Fibroblast of lung (primary cell): Measurements from ENCODE around the gene PHOSPHO2. TPM values are rescaled to one million over a fixed set of nuclear protein-coding genes. Genes with fewer than 3 reads are reported as not detected.
A peak's percentile ranks its signal among the peaks of the same experiment; 100 is the strongest.

Source experiments
- DNase-seq, 2 donors: peaks; one replicate each; pipeline versions ENCODE4 v3.0.0 to v3.0.0-alpha.2; 2010; ENCODE audit warnings: low read depth in 2 of 2
- H2AFZ ChIP-seq: 2 replicates; pipeline ENCODE4 v1.5.1; 2012; ENCODE audit warnings: low read length, control low read depth, inconsistent platforms
- H3K27ac ChIP-seq: 2 replicates; pipeline ENCODE4 v1.5.1; 2011; ENCODE audit warnings: low read length, control low read depth; ENCODE audit not compliant: insufficient read depth
- H3K27me3 ChIP-seq: 2 replicates; pipeline ENCODE4 v1.5.1; 2011; ENCODE audit warnings: mild to moderate bottlenecking, low read length; ENCODE audit not compliant: control insufficient read depth, insufficient read depth
- H3K36me3 ChIP-seq: 2 replicates; pipeline ENCODE4 v1.5.1; 2011; ENCODE audit warnings: low read length; ENCODE audit not compliant: control insufficient read depth, insufficient read depth
- H3K4me1 ChIP-seq: 2 replicates; pipeline ENCODE4 v1.5.1; 2011; ENCODE audit warnings: low read length; ENCODE audit not compliant: control insufficient read depth, insufficient read depth; ENCODE audit errors: extremely low read depth
- H3K4me2 ChIP-seq: 2 replicates; pipeline ENCODE4 v1.5.1; 2011; ENCODE audit warnings: low read length, control low read depth; ENCODE audit not compliant: insufficient read depth; ENCODE audit errors: extremely low read depth
- H3K4me3 ChIP-seq, 4 experiments: fragments of 200-600 bp in 1 of 4; sonication (generic) in 1 of 4; replicated peaks in 1 of 4; 2 replicates each; pipeline ENCODE4 v1.5.1; 2011 to 2016; ENCODE audit warnings: low read length in 4 of 4, low read depth in 3 of 4, mild to moderate bottlenecking in 3 of 4, control low read depth in 2 of 4, inconsistent platforms in 1 of 4, mixed read lengths in 1 of 4; ENCODE audit not compliant: insufficient read depth in 1 of 4; ENCODE audit errors: control extremely low read depth in 1 of 4
- H3K79me2 ChIP-seq: 2 replicates; pipeline ENCODE4 v1.5.1; 2012; ENCODE audit warnings: mild to moderate bottlenecking, low read length, inconsistent platforms; ENCODE audit not compliant: control insufficient read depth, insufficient read depth
- H3K9ac ChIP-seq: 2 replicates; pipeline ENCODE4 v1.5.1; 2011; ENCODE audit warnings: mild to moderate bottlenecking, low read length, control low read depth; ENCODE audit not compliant: insufficient read depth
- H3K9me3 ChIP-seq: 2 replicates; pipeline ENCODE4 v1.5.1; 2012; ENCODE audit warnings: low read depth, low read length; ENCODE audit not compliant: control insufficient read depth, insufficient read depth
- H4K20me1 ChIP-seq: 2 replicates; pipeline ENCODE4 v1.5.1; 2011; ENCODE audit warnings: low read length; ENCODE audit not compliant: control insufficient read depth, insufficient read depth; ENCODE audit errors: extremely low read depth
- EZH2 ChIP-seq: IDR thresholded peaks from 2 replicates; pipeline ENCODE4 v1.5.1; 2012; ENCODE audit warnings: low read length, control low read depth, mild to moderate bottlenecking; ENCODE audit errors: missing control alignments
- polyA plus RNA-seq, 2 donors: library from polyadenylated mRNA; depleted of rRNA in 1 of 2; stranded (reverse) in 1 of 2; unstranded in 1 of 2; fragments of >200 nt; gene quantifications; 2 replicates each; pipeline ENCODE4 v1.2.1, GENCODE V29; 2011 to 2012; ENCODE audit warnings: missing spikeins in 1 of 2
- total RNA-seq: library from RNA; depleted of rRNA; stranded (reverse); fragments of >200 nt; gene quantifications from 2 replicates; pipeline ENCODE4 v1.2.1, GENCODE V29; 2014
- TF ChIP-seq, protein P1 (sequence below), 2 donors: IDR thresholded peaks in 1 of 2; conservative IDR thresholded peaks in 1 of 2; 1 replicate in 1 of 2; 2 replicates in 1 of 2; pipeline ENCODE4 v1.5.1; 2011 to 2012; ENCODE audit warnings: low read length in 2 of 2, control low read depth in 1 of 2, inconsistent platforms in 1 of 2, low read depth in 1 of 2, mild to moderate bottlenecking in 1 of 2

The PHOSPHO2 gene
- total and polyA plus RNA-seq, 2 donors (not counting 1 experiment from before 2014, with no cell fraction given), result 2.8 to 5.4 TPM

- Histone ChIP-seq H3K4me2 (no peak overlapping the region), H3K9me3 (no peaks in the 10 kb centered on the region), H3K79me2 (no peaks in the 10 kb centered on the region), H3K4me1 (no peaks in the 10 kb centered on the region), H2AFZ (no peak overlapping the region), H3K9ac (no peak overlapping the region), H3K27ac (no peak overlapping the region), H3K27me3 (no peaks in the 10 kb centered on the region), H3K4me3 (no peak overlapping the region), H3K36me3 (no peaks in the 10 kb centered on the region), H4K20me1 (no peaks in the 10 kb centered on the region)
- DNase-seq, result no peak
- no peak for TF ChIP-seq EZH2
- TF ChIP-seq, protein P1, sequence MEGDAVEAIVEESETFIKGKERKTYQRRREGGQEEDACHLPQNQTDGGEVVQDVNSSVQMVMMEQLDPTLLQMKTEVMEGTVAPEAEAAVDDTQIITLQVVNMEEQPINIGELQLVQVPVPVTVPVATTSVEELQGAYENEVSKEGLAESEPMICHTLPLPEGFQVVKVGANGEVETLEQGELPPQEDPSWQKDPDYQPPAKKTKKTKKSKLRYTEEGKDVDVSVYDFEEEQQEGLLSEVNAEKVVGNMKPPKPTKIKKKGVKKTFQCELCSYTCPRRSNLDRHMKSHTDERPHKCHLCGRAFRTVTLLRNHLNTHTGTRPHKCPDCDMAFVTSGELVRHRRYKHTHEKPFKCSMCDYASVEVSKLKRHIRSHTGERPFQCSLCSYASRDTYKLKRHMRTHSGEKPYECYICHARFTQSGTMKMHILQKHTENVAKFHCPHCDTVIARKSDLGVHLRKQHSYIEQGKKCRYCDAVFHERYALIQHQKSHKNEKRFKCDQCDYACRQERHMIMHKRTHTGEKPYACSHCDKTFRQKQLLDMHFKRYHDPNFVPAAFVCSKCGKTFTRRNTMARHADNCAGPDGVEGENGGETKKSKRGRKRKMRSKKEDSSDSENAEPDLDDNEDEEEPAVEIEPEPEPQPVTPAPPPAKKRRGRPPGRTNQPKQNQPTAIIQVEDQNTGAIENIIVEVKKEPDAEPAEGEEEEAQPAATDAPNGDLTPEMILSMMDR (conservative IDR thresholded peaks at IDR 0.05 in 1 of 2, IDR thresholded peaks at IDR 0.05 in 1 of 2; ENCODE audit: low read depth in 1 of 2, low read length in 2 of 2), result no peak
Observed at GRCh38 chr2:169707626-169708025, 13.4 kb downstream of the PHOSPHO2 start.

DNA sequence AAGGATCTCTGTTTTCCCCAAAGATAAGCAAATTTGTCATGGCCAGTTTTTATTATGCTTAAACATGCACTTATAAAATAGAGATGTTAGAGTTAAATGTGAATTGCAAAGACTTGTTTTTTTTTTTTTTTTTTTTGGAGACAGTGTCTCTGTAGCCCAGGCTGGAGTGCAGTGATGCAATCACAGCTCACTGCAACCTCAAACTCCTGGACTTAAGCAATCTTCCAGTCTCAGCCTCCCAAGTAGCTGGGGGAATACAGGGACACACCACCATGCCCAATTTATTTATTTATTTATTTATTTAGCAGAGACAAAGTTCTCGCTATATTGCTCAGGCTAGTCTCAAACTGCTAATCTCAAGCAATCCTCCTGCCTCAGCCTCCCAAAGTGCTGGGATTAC lies 15.1 kb downstream of the PHOSPHO2 start:
- Histone ChIP-seq H3K9me3 (no peaks in the 10 kb centered on the region), H4K20me1 (no peaks in the 10 kb centered on the region), H3K27ac (no peak overlapping the region), H2AFZ (no peak overlapping the region), H3K79me2 (no peaks in the 10 kb centered on the region), H3K36me3 (no peaks in the 10 kb centered on the region), H3K9ac (no peak overlapping the region), H3K4me1 (no peaks in the 10 kb centered on the region), H3K27me3 (no peaks in the 10 kb centered on the region), H3K4me2 (no peak overlapping the region), H3K4me3 (no peak overlapping the region)
- peak in 1 of 2 donors; percentile 35 for DNase-seq
- TF ChIP-seq, protein P1 (conservative IDR thresholded peaks at IDR 0.05 in 1 of 2, IDR thresholded peaks at IDR 0.05 in 1 of 2; ENCODE audit: low read depth in 1 of 2, low read length in 2 of 2), result no peak
- TF ChIP-seq EZH2, result no peak

GRCh38 chr2:169709981-169710380 lies 15.7 kb downstream of the PHOSPHO2 start:
- H3K36me3 ChIP-seq, result no peaks in the 10 kb centered on the region
- DNase-seq, result no peak
- H3K79me2 ChIP-seq, result no peaks in the 10 kb centered on the region
- H2AFZ ChIP-seq, result no peak overlapping the region
- TF ChIP-seq EZH2, result no peak
- TF ChIP-seq, protein P1 (conservative IDR thresholded peaks at IDR 0.05 in 1 of 2, IDR thresholded peaks at IDR 0.05 in 1 of 2; ENCODE audit: low read depth in 1 of 2, low read length in 2 of 2), result no peak
- no peak overlapping the region for H3K4me3 ChIP-seq
- no peaks in the 10 kb centered on the region for H3K9me3 ChIP-seq
- H3K9ac ChIP-seq, result no peak overlapping the region
- H3K4me2 ChIP-seq, result no peak overlapping the region
- no peaks in the 10 kb centered on the region for H3K27me3 ChIP-seq
- no peaks in the 10 kb centered on the region for H3K4me1 ChIP-seq
- no peaks in the 10 kb centered on the region for H4K20me1 ChIP-seq
- H3K27ac ChIP-seq, result no peak overlapping the region
